Measurements from ENCODE around the gene TMEFF1. TPM values are rescaled to one million over a fixed set of nuclear protein-coding genes. Genes with fewer than 3 reads are reported as not detected.

TMEFF1 gene
- total and polyA plus RNA-seq, 10 of the 15 experiments (the other 5 are each of a cell fraction or from before 2014, with no cell fraction given): 0.03 to 0.55 (median 0.11) TPM; not detected in 3

- in situ Hi-C loops (cut with MboI) (loop anchor here (25.0 kb wide), 1 partner anchor 568 kb away; no protein-coding TSS in a partner anchor), intact Hi-C loops (cut with micrococcal nuclease; ENCODE audit: unreplicated experiment) (no loop called here)
- H3K9me3 ChIP-seq (replicated peaks; ENCODE audit: control insufficient read depth, insufficient read depth, low read length): no peaks in the 10 kb centered on the region
- RAD21 ChIA-PET (ENCODE audit: unreplicated experiment): no interaction called here
- no peak overlapping the region for H3K4me2 ChIP-seq (ENCODE audit: control insufficient read depth, insufficient read depth)
- no peak overlapping the region for H3K4me3 ChIP-seq
- POLR2A ChIA-PET: no interaction called here
- no peaks in the 10 kb centered on the region for H3K4me1 ChIP-seq (ENCODE audit: control insufficient read depth, insufficient read depth, low read length)
- H3K27ac ChIP-seq (ENCODE audit: control insufficient read depth, insufficient read depth): no peak overlapping the region
- no peak overlapping the region for H3K9ac ChIP-seq (ENCODE audit: control insufficient read depth, insufficient read depth, low read length)
- no peak for ATAC-seq
- SMC1A ChIA-PET (ENCODE audit: uncharacterized antibody, unreplicated experiment): interaction anchor here (2.0 kb wide), 2 partner anchors 15 to 22 kb away, joined by 7 read pairs; no protein-coding TSS in a partner anchor
- no peaks in the 10 kb centered on the region for H4K20me1 ChIP-seq (ENCODE audit: control insufficient read depth, insufficient read depth)
- DNase-seq (ENCODE audit: low read depth, low spot score): no peak
- H3K36me3 ChIP-seq (ENCODE audit: control insufficient read depth in 2 of 2, insufficient read depth in 2 of 2, low read length in 1 of 2): no peaks in the 10 kb centered on the region
- no peak for FAIRE-seq
- no peak overlapping the region for H2AFZ ChIP-seq (ENCODE audit: control insufficient read depth, low read depth, low read length)
- TF ChIP-seq TCF7 (IDR thresholded peaks at IDR 0.05; ENCODE audit: borderline replicate concordance): no peak
- no peak for TF ChIP-seq ZBTB40 (IDR thresholded peaks at IDR 0.05; ENCODE audit: borderline replicate concordance)
- TF ChIP-seq BCL3 (IDR thresholded peaks at IDR 0.05; ENCODE audit: borderline replicate concordance, insufficient read depth, low read depth, low read length, poor library complexity, severe bottlenecking): no peak
- no peak for TF ChIP-seq SMC3 (IDR thresholded peaks at IDR 0.05; ENCODE audit: borderline replicate concordance, low read length)
- no peak for TF ChIP-seq RUNX3 (IDR thresholded peaks at IDR 0.05; ENCODE audit: low read length)
- no peak for TF ChIP-seq TAF1 (IDR thresholded peaks at IDR 0.05; ENCODE audit: borderline replicate concordance, low read depth, low read length)
- no peak for TF ChIP-seq GATAD2B (conservative IDR thresholded peaks at IDR 0.05; ENCODE audit: low read depth)
- no peak for TF ChIP-seq STAT1 (conservative IDR thresholded peaks at IDR 0.05)
- no peak for TF ChIP-seq STAT3 (IDR thresholded peaks at IDR 0.05; ENCODE audit: low read depth, low read length)
- no peak for TF ChIP-seq ZNF622 (IDR thresholded peaks at IDR 0.05)
- no peak for TF ChIP-seq CREB1 (IDR thresholded peaks at IDR 0.05; ENCODE audit: low read depth)
- TF ChIP-seq RCOR1 (conservative IDR thresholded peaks at IDR 0.05; ENCODE audit: low read depth, low read length): no peak
- H3K79me2 ChIP-seq (ENCODE audit: control insufficient read depth, insufficient read depth, low read length): no peaks in the 10 kb centered on the region
- CTCF ChIA-PET: no interaction called here
- BruUV-seq (replicated peaks): no TSS peak
- WGBS (ENCODE audit: insufficient coverage, insufficient replicate concordance, low lambda C conversion rate, missing lambda C conversion rate): 45% methylated on average over 3 of the region's 3 CpGs
- H3K27me3 ChIP-seq (replicated peaks in 1 of 2; ENCODE audit: control insufficient read depth in 2 of 2, insufficient read depth in 2 of 2, low read length in 1 of 2): no peaks in the 10 kb centered on the region; a peak in 2 of 4 replicates
These were observed 107.3 kb downstream of the TMEFF1 start for GRCh38 chr9:100580257-100580656.

Measured in GM12878 (cell line).